Common myeloid progenitor, CD34-positive (primary cell): ENCODE measurements around the gene PSMG4.
"Not testable (repeated sequence)": the region's sequence is repeated elsewhere in the genome, so short reads cannot be mapped to it uniquely, and the experiment has no call there.

Experiments used
- CTCF ChIA-PET: fragments of 350-600 bp; sonication (Branson Sonifier 250); formaldehyde crosslinking; loops from one replicate; lab custom pipeline; 2021; ENCODE audit warnings: antibody characterized with exemption; lab: Charles Lee
- POLR2A ChIA-PET: fragments of 350-600 bp; sonication (Branson Sonifier 250); formaldehyde crosslinking; loops from one replicate; lab custom pipeline; 2021; ENCODE audit warnings: antibody characterized with exemption; lab: Charles Lee
- DNase-seq, 3 donors: peaks; one replicate each; pipeline versions ENCODE4 v3.0.0 to v3.0.0-alpha.2; 2013
- H3K27ac ChIP-seq, 2 experiments: 1 replicate in 1 of 2; 2 replicates in 1 of 2; pipeline ENCODE4 v1.7.0; 2013; ENCODE audit warnings: inconsistent platforms in 2 of 2, low read length in 2 of 2, mild to moderate bottlenecking in 2 of 2, low read depth in 1 of 2, moderate library complexity in 1 of 2; ENCODE audit not compliant: severe bottlenecking in 2 of 2, insufficient read depth in 1 of 2, poor library complexity in 1 of 2
- H3K27me3 ChIP-seq, 5 experiments: replicated peaks in 2 of 5; 1 replicate in 3 of 5; 2 replicates in 2 of 5; pipeline versions ENCODE4 v1.6.1 to v1.7.0; 2013; ENCODE audit warnings: low read length in 4 of 5, mild to moderate bottlenecking in 2 of 5, moderate library complexity in 2 of 5, inconsistent platforms in 1 of 5; ENCODE audit not compliant: insufficient read depth in 5 of 5, control insufficient read depth in 4 of 5
- H3K36me3 ChIP-seq, 4 experiments: 1 replicate in 2 of 4; 2 replicates in 2 of 4; pipeline versions ENCODE4 v1.6.1 to v1.7.0; 2013; ENCODE audit warnings: low read length in 3 of 4, control low read depth in 1 of 4, mild to moderate bottlenecking in 1 of 4; ENCODE audit not compliant: control insufficient read depth in 4 of 4, insufficient read depth in 4 of 4
- H3K4me1 ChIP-seq, 4 experiments: 1 replicate in 3 of 4; 2 replicates in 1 of 4; pipeline versions ENCODE4 v1.6.1 to v1.7.1; 2013; ENCODE audit warnings: low read length in 3 of 4, mild to moderate bottlenecking in 3 of 4, control low read depth in 1 of 4, inconsistent platforms in 1 of 4, moderate library complexity in 1 of 4; ENCODE audit not compliant: control insufficient read depth in 4 of 4, insufficient read depth in 4 of 4; ENCODE audit errors: control extremely low read depth in 1 of 4
- H3K4me3 ChIP-seq, 7 experiments: 1 replicate in 4 of 7; 2 replicates in 3 of 7; pipeline versions ENCODE4 v1.5.1 to v1.7.0; 2013; ENCODE audit warnings: mild to moderate bottlenecking in 7 of 7, low read length in 6 of 7, moderate library complexity in 6 of 7, inconsistent platforms in 2 of 7, low read depth in 2 of 7, control low read depth in 1 of 7; ENCODE audit not compliant: insufficient read depth in 4 of 7, control insufficient read depth in 1 of 7; ENCODE audit errors: extremely low read depth in 1 of 7
- H3K9me3 ChIP-seq, 5 experiments: 1 replicate in 4 of 5; 2 replicates in 1 of 5; pipeline versions ENCODE4 v1.6.1 to v1.7.1; 2013; ENCODE audit warnings: low read length in 4 of 5, mild to moderate bottlenecking in 2 of 5, inconsistent platforms in 1 of 5, low read depth in 1 of 5, moderate library complexity in 1 of 5; ENCODE audit not compliant: control insufficient read depth in 4 of 5, insufficient read depth in 2 of 5; ENCODE audit errors: control extremely low read depth in 1 of 5
- WGBS: methylation state at CpG from one replicate; pipeline ENCODE4 v1.1.5; 2013; ENCODE audit not compliant: insufficient coverage; 5-methylcytosine and 5-hydroxymethylcytosine counted together

Gene PSMG4

DNA sequence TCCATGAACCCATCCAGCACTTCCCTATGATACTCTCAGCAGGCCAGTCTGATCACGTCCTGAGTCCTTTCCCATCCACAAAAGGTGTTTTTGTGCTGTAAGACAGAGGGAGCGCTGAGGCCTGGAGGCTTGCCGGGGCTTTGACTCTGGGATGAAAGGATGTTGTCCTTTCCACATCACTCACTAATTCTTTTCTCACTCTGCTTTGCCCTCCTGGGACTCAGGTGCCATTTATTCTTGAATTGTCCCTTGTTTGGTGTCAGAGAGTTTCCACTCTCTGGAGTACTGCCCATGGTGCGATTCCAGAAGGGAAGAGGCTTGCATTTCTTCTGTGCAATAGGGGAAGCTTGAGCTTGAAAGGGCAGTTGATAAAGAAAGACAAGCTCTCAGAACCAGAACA lies 16.0 kb upstream of the PSMG4 start:
- H3K27me3 ChIP-seq: peaks cover 0 to 11% (median 9%) of the 10 kb centered on the region in 5 experiments
- POLR2A ChIA-PET: no interaction called here
- CTCF ChIA-PET: interaction anchor here (1.0 to 1.6 kb wide), 2 partner anchors 9 to 116 kb away, joined by 3 to 5 read pairs; no protein-coding TSS in a partner anchor
- no peak for DNase-seq
- H3K27ac ChIP-seq: no peak overlapping the region
- no peaks in the 10 kb centered on the region for H3K9me3 ChIP-seq
- no peak overlapping the region for H3K4me3 ChIP-seq
- no peaks in the 10 kb centered on the region for H3K36me3 ChIP-seq
- H3K4me1 ChIP-seq: peaks cover 0 to 7% (median 3%) of the 10 kb centered on the region in 4 experiments
- WGBS: 90% methylated on average over 2 of the region's 4 CpGs

DNA sequence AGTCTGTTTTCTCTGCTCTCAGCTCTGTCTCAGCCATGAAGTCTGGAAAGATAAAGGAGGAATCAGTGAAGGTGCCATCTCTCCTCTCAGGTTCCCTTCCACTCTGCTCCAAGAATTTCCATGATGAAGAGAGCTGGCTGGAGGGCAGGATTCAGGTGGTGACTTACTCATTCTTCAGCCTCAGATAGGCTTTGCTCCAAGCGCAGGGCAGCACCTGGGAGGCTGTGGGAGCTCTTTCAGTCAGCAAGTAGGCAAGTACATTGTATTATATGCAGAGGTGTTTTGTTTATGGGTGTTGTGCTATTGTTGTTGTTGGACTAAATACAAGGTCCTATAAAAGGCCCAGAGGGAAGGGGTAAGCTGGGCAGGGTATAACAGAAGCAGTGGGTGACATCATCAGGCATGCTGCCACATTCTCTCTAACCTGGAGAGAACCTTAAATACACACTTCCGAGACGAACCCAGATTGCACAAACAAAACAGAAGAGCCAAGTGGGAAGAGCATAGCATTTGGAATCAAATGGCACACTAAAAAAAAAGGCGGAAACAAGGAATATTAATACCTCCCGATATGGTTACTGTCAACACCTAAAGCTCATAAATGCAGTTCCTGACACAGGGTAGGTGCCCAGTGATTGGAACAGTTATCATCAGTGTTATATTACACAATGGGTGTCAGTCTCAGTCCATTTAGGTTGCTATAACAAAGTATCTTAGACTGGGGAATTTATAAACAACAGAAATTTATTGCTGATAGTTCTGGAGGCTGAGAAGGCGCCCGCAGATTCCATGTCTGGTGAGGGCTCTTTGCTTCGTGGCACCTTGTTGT lies 14.5 kb upstream of the PSMG4 start:
- no peak overlapping the region for H3K27ac ChIP-seq
- no peaks in the 10 kb centered on the region for H3K9me3 ChIP-seq
- no peak overlapping the region for H3K4me3 ChIP-seq
- DNase-seq: no peak
- ChIA-PET CTCF (interaction anchor here (1.0 to 2.4 kb wide), 2 partner anchors 8 to 117 kb away, joined by 3 to 7 read pairs; no protein-coding TSS in a partner anchor), POLR2A (no interaction called here)
- H3K4me1 ChIP-seq: peaks cover 0 to 4% (median 0%) of the 10 kb centered on the region in 4 experiments
- WGBS: 98% methylated on average over 8 of the region's 8 CpGs
- peaks cover 0 to 24% (median 9%) of the 10 kb centered on the region in 5 experiments for H3K27me3 ChIP-seq
- no peaks in the 10 kb centered on the region for H3K36me3 ChIP-seq

DNA sequence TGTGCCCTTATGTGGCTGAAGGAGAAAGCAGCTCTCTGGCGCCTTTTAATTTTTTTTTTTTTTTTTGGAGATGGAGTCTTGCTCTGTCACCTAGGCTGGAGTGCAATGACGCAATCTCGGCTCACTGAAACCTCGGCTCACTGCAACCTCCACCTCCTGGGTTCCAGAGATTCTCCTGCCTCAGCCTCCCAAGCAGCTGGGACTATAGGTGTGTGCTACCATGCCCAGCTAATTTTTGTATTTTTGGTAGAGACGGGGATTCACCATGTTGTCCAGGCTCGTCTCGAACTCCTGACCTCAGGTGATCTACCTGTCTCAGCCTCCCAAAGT lies 13.9 kb upstream of the PSMG4 start:
- WGBS: 97% methylated on average over 7 of the region's 7 CpGs
- DNase-seq, H3K36me3 ChIP-seq, H3K27ac ChIP-seq, POLR2A ChIA-PET, H3K4me1 ChIP-seq, H3K4me3 ChIP-seq, H3K9me3 ChIP-seq: not testable (repeated sequence)
- H3K27me3 ChIP-seq: peaks cover 0 to 26% (median 11%) of the 10 kb centered on the region in 5 experiments
- CTCF ChIA-PET: interaction anchor here (1.3 to 2.4 kb wide), 2 partner anchors 9 to 13 kb away, joined by 3 to 7 read pairs; no protein-coding TSS in a partner anchor

DNA sequence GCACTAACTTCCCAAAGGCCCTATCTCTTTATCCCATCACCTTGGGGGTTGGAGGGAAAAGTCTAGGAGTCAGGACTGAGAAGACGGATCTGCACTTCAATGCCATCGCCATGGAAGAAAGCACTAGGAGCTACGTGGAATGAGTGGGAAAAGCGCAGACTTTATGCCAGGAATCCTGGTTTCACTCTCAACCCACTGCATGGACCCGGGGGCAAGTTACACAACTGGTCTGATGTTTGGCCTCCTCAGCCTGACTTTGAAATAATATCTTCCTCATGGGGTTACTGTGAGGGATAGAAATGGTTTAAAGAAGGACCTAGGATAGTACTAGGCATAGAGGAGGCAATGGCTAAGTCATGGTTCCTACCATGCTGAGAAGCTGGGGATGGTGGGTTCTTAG lies 13.5 kb upstream of the PSMG4 start:
- ChIA-PET POLR2A (no interaction called here), CTCF (interaction anchor here (1.3 to 2.4 kb wide), 2 partner anchors 9 to 14 kb away, joined by 3 to 7 read pairs; no protein-coding TSS in a partner anchor)
- H3K4me3 ChIP-seq: no peak overlapping the region
- H3K27ac ChIP-seq: no peak overlapping the region
- 93% methylated on average over 5 of the region's 5 CpGs for WGBS
- H3K36me3 ChIP-seq: no peaks in the 10 kb centered on the region
- H3K4me1 ChIP-seq: peaks cover 0 to 4% (median 0%) of the 10 kb centered on the region in 4 experiments
- peaks cover 0 to 28% (median 11%) of the 10 kb centered on the region in 5 experiments for H3K27me3 ChIP-seq
- no peak for DNase-seq
- H3K9me3 ChIP-seq: no peaks in the 10 kb centered on the region

DNA sequence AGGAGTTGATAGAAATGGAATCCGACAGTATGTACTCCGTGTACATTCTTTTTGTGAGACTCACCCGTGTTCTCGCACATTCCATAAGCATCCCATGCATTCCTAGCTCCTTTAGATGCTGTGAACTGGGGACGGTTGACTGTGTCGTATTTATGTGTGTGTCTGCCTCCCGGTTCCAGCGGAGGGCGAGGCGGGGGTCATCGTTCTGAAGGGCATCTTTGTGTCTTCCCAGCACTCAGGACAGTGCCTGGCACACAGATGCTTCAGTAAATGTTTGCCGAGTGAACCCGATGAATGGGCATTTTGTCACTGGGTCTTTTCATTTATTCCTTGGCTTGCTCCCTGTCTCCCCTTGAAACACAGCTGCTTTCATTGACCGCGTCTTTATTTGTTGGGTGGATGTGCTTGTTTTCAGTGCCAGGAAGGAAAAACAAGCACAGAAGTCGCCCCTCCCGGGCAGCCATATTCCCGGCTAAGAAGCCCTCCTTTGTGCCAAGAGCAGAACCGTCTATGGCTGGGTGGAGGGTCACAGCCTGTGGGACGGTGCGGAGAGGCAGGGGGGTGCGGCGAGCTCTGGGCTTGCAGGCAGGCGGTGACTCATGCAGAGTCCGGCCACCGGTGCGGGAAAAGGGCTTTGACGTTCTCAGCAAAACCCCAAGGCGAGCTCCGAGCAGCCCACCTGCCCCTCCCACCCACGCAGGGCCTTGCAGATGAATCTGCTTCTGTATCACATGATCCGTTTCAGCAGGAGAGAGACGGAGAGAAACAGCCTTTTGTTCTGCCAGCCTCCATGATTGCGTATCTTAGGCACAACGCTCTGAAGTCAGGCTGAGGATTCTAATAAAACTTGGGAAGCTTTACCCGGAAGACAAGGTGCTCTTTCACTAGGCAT lies 11.2 kb upstream of the PSMG4 start:
- CTCF ChIA-PET: interaction anchor here (1.0 to 2.4 kb wide), 12 partner anchors 10 to 485 kb away, joined by 3 to 7 read pairs (median 4); partner anchors contain the start of gene PSMG4
- Histone ChIP-seq H3K27me3 (peaks cover 0 to 33% (median 11%) of the 10 kb centered on the region in 5 experiments), H3K36me3 (no peaks in the 10 kb centered on the region), H3K4me1 (peaks cover 0 to 7% (median 1%) of the 10 kb centered on the region in 4 experiments), H3K9me3 (no peaks in the 10 kb centered on the region), H3K27ac (no peak overlapping the region), H3K4me3 (peak overlapping the region in 1 of 7 experiments; percentile 20)
- peak in 2 of 3 donors; percentile 61 to 69 for DNase-seq
- WGBS: 71% methylated on average over 26 of the region's 36 CpGs
- POLR2A ChIA-PET: interaction anchor here (0.6 kb wide), 1 partner anchor 106 kb away, joined by 4 read pairs; no protein-coding TSS in a partner anchor

DNA sequence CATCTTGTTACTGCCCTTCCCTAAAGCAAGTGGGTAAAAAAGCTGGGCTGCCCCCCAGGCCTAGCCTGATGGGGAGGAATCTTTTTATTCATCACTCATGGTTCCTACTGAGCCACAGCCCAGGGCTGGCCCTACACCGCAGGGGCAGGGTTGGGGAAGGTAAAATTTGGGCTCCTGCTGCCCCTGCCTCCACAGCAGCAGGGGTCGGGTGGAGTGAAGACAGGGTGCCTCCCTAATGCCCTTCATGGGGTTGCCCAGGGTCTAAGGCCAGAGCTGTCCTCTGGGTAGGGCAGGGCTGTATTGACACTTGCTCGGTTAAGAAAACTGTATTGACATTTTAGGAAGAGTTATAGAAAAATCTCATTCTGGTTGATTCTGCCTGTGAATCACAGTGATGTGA lies 8.9 kb upstream of the PSMG4 start:
- peaks cover 0 to 7% (median 1%) of the 10 kb centered on the region in 4 experiments for H3K4me1 ChIP-seq
- H3K27ac ChIP-seq: no peak overlapping the region
- H3K9me3 ChIP-seq: no peaks in the 10 kb centered on the region
- H3K36me3 ChIP-seq: no peaks in the 10 kb centered on the region
- ChIA-PET POLR2A (no interaction called here), CTCF (interaction anchor here (0.6 to 3.6 kb wide), 7 partner anchors 13 to 130 kb away, joined by 3 to 31 read pairs (median 6); no protein-coding TSS in a partner anchor)
- peaks cover 0 to 33% (median 17%) of the 10 kb centered on the region in 5 experiments for H3K27me3 ChIP-seq
- 100% methylated on average over 3 of the region's 3 CpGs for WGBS
- DNase-seq: no peak
- H3K4me3 ChIP-seq: no peak overlapping the region
